IMR-90 (cell line): Measurements from ENCODE around the gene NFX1. TPM values are rescaled to one million over a fixed set of nuclear protein-coding genes. Genes with fewer than 3 reads are reported as not detected.

Source experiments
- ATAC-seq: fragments of 200-7000 bp; cut with Tn5 transposase; 2 replicates; pipeline ENCODE4 v1.9.1; 2020; ENCODE audit warnings: low read depth, mild to moderate bottlenecking, moderate library complexity
- BruUV-seq: library from RNA; stranded (reverse); fragments of 400-500 nt; replicated peaks from 2 replicates; lab custom pipeline; 2021; lab: Mats Ljungman, UMichigan
- CTCF ChIA-PET: fragments of 300-600 bp; formaldehyde crosslinking; extraction: SDS; loops from one replicate; lab custom pipeline; 2021; ENCODE audit warnings: antibody characterized with exemption; lab: Yijun Ruan, JAX
- POLR2A ChIA-PET: fragments of 300-600 bp; sonication (Branson Sonifier 250); formaldehyde crosslinking; loops from one replicate; lab custom pipeline; 2022; ENCODE audit warnings: antibody characterized with exemption; ENCODE audit not compliant: unreplicated experiment; lab: Charles Lee
- DNase-seq: peaks from one replicate; pipeline ENCODE4 v3.0.0; 2013
- H2AFZ ChIP-seq: replicated peaks from 2 replicates; pipeline ENCODE3; 2013; ENCODE audit warnings: low read length, mild to moderate bottlenecking; ENCODE audit not compliant: poor library complexity
- H2AK5ac ChIP-seq: 2 replicates; pipeline ENCODE4 v1.6.1; 2013; ENCODE audit warnings: low read depth, low read length, inconsistent platforms
- H2AK9ac ChIP-seq: replicated peaks from 2 replicates; pipeline ENCODE3; 2013; ENCODE audit warnings: mild to moderate bottlenecking, low read depth, low read length, moderate library complexity; ENCODE audit not compliant: poor library complexity
- H2BK120ac ChIP-seq: 2 replicates; pipeline ENCODE4 v1.6.1; 2013; ENCODE audit warnings: low read depth, low read length, inconsistent platforms
- H2BK15ac ChIP-seq: 3 replicates; pipeline ENCODE4 v1.6.1; 2013; ENCODE audit warnings: low read depth, low read length, inconsistent platforms
- H2BK20ac ChIP-seq: 2 replicates; pipeline ENCODE4 v1.6.1; 2013; ENCODE audit warnings: low read depth, mild to moderate bottlenecking, inconsistent platforms, low read length, moderate library complexity
- H2BK5ac ChIP-seq: 2 replicates; pipeline ENCODE4 v1.6.1; 2013; ENCODE audit warnings: mild to moderate bottlenecking, low read depth, low read length, inconsistent platforms; ENCODE audit not compliant: poor library complexity, severe bottlenecking
- H3K14ac ChIP-seq: replicated peaks from 2 replicates; pipeline ENCODE4 v1.6.1; 2013; ENCODE audit warnings: low read depth, low read length, inconsistent platforms
- H3K18ac ChIP-seq: 2 replicates; pipeline ENCODE4 v1.6.1; 2013; ENCODE audit warnings: low read depth, low read length, control low read depth
- H3K23ac ChIP-seq: 2 replicates; pipeline ENCODE4 v1.6.1; 2013; ENCODE audit warnings: low read depth, low read length, inconsistent platforms
- H3K27ac ChIP-seq: 2 replicates; pipeline ENCODE4 v1.5.1; 2013; ENCODE audit warnings: mild to moderate bottlenecking, control low read depth, low read length; ENCODE audit not compliant: insufficient read depth
- H3K27me3 ChIP-seq: 2 replicates; pipeline ENCODE4 v1.6.1; 2013; ENCODE audit warnings: low read length; ENCODE audit not compliant: control insufficient read depth, insufficient read depth
- H3K36me3 ChIP-seq: 2 replicates; pipeline ENCODE4 v1.6.1; 2013; ENCODE audit warnings: low read length, mixed read lengths; ENCODE audit not compliant: control insufficient read depth, insufficient read depth
- H3K4ac ChIP-seq: 2 replicates; pipeline ENCODE4 v1.6.1; 2013; ENCODE audit warnings: low read depth, low read length, inconsistent platforms
- H3K4me1 ChIP-seq: 2 replicates; pipeline ENCODE4 v1.6.1; 2013; ENCODE audit warnings: low read length, mixed read lengths; ENCODE audit not compliant: control insufficient read depth, insufficient read depth
- H3K4me2 ChIP-seq: 2 replicates; pipeline ENCODE4 v1.6.1; 2013; ENCODE audit warnings: low read depth, mild to moderate bottlenecking, control low read depth, low read length, moderate library complexity
- H3K4me3 ChIP-seq: 2 replicates; pipeline ENCODE4 v1.5.1; 2013; ENCODE audit warnings: low read depth, mild to moderate bottlenecking, control low read depth, low read length, moderate library complexity; ENCODE audit not compliant: insufficient read depth
- H3K56ac ChIP-seq: 2 replicates; pipeline ENCODE4 v1.6.1; 2013; ENCODE audit warnings: low read length, inconsistent platforms; ENCODE audit not compliant: insufficient read depth; ENCODE audit errors: extremely low read depth
- H3K79me1 ChIP-seq, 2 experiments: 2 replicates each; pipeline ENCODE4 v1.6.1; 2013; ENCODE audit warnings: low read length in 2 of 2, inconsistent platforms in 1 of 2, low read depth in 1 of 2
- H3K9ac ChIP-seq: 2 replicates; pipeline ENCODE4 v1.6.1; 2013; ENCODE audit warnings: low read depth, low read length, control low read depth
- H3K9me1 ChIP-seq: 2 replicates; pipeline ENCODE4 v1.6.1; 2013; ENCODE audit warnings: low read length, inconsistent platforms; ENCODE audit not compliant: insufficient read depth
- H3K9me3 ChIP-seq: 2 replicates; pipeline ENCODE4 v1.6.1; 2013; ENCODE audit warnings: low read length; ENCODE audit not compliant: control insufficient read depth, insufficient read depth
- H4K20me1 ChIP-seq: 2 replicates; pipeline ENCODE4 v1.6.1; 2013; ENCODE audit warnings: low read length, inconsistent platforms; ENCODE audit not compliant: insufficient read depth
- H4K5ac ChIP-seq: 2 replicates; pipeline ENCODE4 v1.6.1; 2013; ENCODE audit warnings: mild to moderate bottlenecking, low read depth, low read length, control low read depth
- H4K8ac ChIP-seq, 2 experiments: 2 replicates each; pipeline ENCODE4 v1.6.1; 2013; ENCODE audit warnings: low read depth in 2 of 2, low read length in 2 of 2, control low read depth in 1 of 2, inconsistent platforms in 1 of 2
- H4K91ac ChIP-seq: 2 replicates; pipeline ENCODE4 v1.6.1; 2013; ENCODE audit warnings: low read depth, low read length, inconsistent platforms; ENCODE audit not compliant: insufficient read depth
- BHLHE40 ChIP-seq: fragments of 150-350 bp; IDR thresholded peaks from 2 replicates; pipeline ENCODE4 v1.6.1; 2016; ENCODE audit warnings: mild to moderate bottlenecking, low read depth, low read length
- ELK1 ChIP-seq: fragments of 150-350 bp; IDR thresholded peaks from 2 replicates; pipeline ENCODE4 v1.6.1; 2016; ENCODE audit warnings: low read depth, mild to moderate bottlenecking, low read length, moderate library complexity, borderline replicate concordance
- MAFK ChIP-seq: IDR thresholded peaks from 2 replicates; pipeline ENCODE4 v1.6.1; 2012; ENCODE audit warnings: low read depth, low read length, improper control_type of control experiment
- MXI1 ChIP-seq: IDR thresholded peaks from 2 replicates; pipeline ENCODE4 v1.6.1; 2012; ENCODE audit warnings: low read depth, mild to moderate bottlenecking, low read length, moderate library complexity, borderline replicate concordance
- RAD21 ChIP-seq: IDR thresholded peaks from 2 replicates; pipeline ENCODE4 v1.6.1; 2012; ENCODE audit warnings: low read length, improper control_type of control experiment
- SMC3 ChIP-seq: fragments of 150-350 bp; IDR thresholded peaks from 2 replicates; pipeline ENCODE4 v1.6.1; 2016; ENCODE audit warnings: low read depth, mild to moderate bottlenecking, antibody characterized with exemption, low read length, moderate library complexity
- WGBS, 2 experiments: methylation state at CpG; one replicate each; pipeline versions ENCODE4 v1.1.5 to v1.1.7; 2013; ENCODE audit warnings: missing lambda C conversion rate in 2 of 2; ENCODE audit not compliant: insufficient read length in 1 of 2; ENCODE audit errors: extremely low coverage in 2 of 2; 5-methylcytosine and 5-hydroxymethylcytosine counted together
- dilution Hi-C: fragments of 300-500 bp; cut with HindIII; formaldehyde crosslinking; loops from one replicate; pipeline ENCODE4 v1.14.3; 2018; ENCODE audit warnings: low sequenced_read_pairs; ENCODE audit not compliant: unreplicated experiment
- in situ Hi-C: fragments of 300-500 bp; cut with MboI; formaldehyde crosslinking; loops from 3 replicates; pipeline ENCODE4 v1.14.3; 2019; ENCODE audit warnings: low sequenced_read_pairs, inconsistent platforms, mixed read lengths
- intact Hi-C: fragments of 100-400 bp; cut with micrococcal nuclease; formaldehyde crosslinking; loops from 2 replicates; pipeline ENCODE4 v1.10.0; 2022
- polyA plus RNA-seq, 3 experiments: library from polyadenylated mRNA; depleted of rRNA; stranded (reverse); fragments of >200 nt; gene quantifications; 2 replicates each; pipeline ENCODE4 v1.2.3, GENCODE V29; 2012; ENCODE audit warnings: low replicate concordance in 1 of 3
- total RNA-seq: library from RNA; depleted of rRNA; stranded (reverse); fragments of >200 nt; gene quantifications from 2 replicates; pipeline ENCODE4 v1.2.3, GENCODE V29; 2012

Gene NFX1
- total and polyA plus RNA-seq, 2 of the 4 experiments (the other 2 are of a cell fraction) = 27.0 to 36.0 TPM

GRCh38 chr9:33372900-33373299, 82.6 kb downstream of the NFX1 start:
- intact Hi-C loops = no loop called here
- H4K8ac ChIP-seq = no peak overlapping the region
- peaks cover 24% of the 10 kb centered on the region for H3K36me3 ChIP-seq
- no peak overlapping the region for H3K27ac ChIP-seq
- H3K9ac ChIP-seq = no peak overlapping the region
- no CpG with 5 or more reads among the region's 4 CpGs for whole genome bisulfite sequencing, 2 experiments
- POLR2A ChIA-PET = no interaction called here
- no peaks in the 10 kb centered on the region for H3K79me1 ChIP-seq
- no peak overlapping the region for H2AFZ ChIP-seq
- H3K9me3 ChIP-seq = no peaks in the 10 kb centered on the region
- H3K14ac ChIP-seq = no peak overlapping the region
- H4K5ac ChIP-seq = no peak overlapping the region
- H3K4me3 ChIP-seq = no peak overlapping the region
- no peaks in the 10 kb centered on the region for H3K27me3 ChIP-seq
- H3K56ac ChIP-seq = no peak overlapping the region
- DNase-seq = no peak
- H3K4ac ChIP-seq = no peak overlapping the region
- no peaks in the 10 kb centered on the region for H3K9me1 ChIP-seq
- no peak overlapping the region for H3K18ac ChIP-seq
- no peak overlapping the region for H3K4me2 ChIP-seq
- H3K23ac ChIP-seq = no peak overlapping the region
- no peaks in the 10 kb centered on the region for H4K20me1 ChIP-seq
- no peak overlapping the region for H2BK15ac ChIP-seq
- ATAC-seq = no peak
- CTCF ChIA-PET = interaction anchor here (1.2 kb wide), 1 partner anchor 12 kb away, joined by 3 read pairs; no protein-coding TSS in a partner anchor
- 0 out of 2 replicates have a peak, but pooled peaks cover 2% of the 10 kb centered on the region for H3K4me1 ChIP-seq
- no TSS peak for BruUV-seq
- dilution Hi-C loops = no loop called here
- H2BK120ac ChIP-seq = no peak overlapping the region
- H2BK5ac ChIP-seq = no peak overlapping the region
- no peak overlapping the region for H2AK9ac ChIP-seq
- TF ChIP-seq SMC3 = no peak
- no peak for TF ChIP-seq BHLHE40
- no peak for TF ChIP-seq MXI1
- no peak for TF ChIP-seq ELK1
- no peak for TF ChIP-seq RAD21
- no peak for TF ChIP-seq MAFK
- H2BK20ac ChIP-seq = no peak overlapping the region
- in situ Hi-C loops = loop anchor here (5.0 kb wide), 1 partner anchor 94 kb away; no protein-coding TSS in a partner anchor
- no peak overlapping the region for H4K91ac ChIP-seq
- H2AK5ac ChIP-seq = no peak overlapping the region
